LHCN-M2 (cell line): ENCODE results near the gene MYO1D. TPM values are rescaled to one million over a fixed set of nuclear protein-coding genes. Genes with fewer than 3 reads are reported as not detected.
"Not testable (repeated sequence)": the region's sequence is repeated elsewhere in the genome, so short reads cannot be mapped to it uniquely, and the experiment has no call there.

ENCODE experiments used
- DNase-seq: peaks from one replicate; pipeline ENCODE4 v3.0.0-alpha.2; 2012; ENCODE audit warnings: low read depth
- total RNA-seq: library from RNA; depleted of rRNA; stranded (reverse); fragments of >200 nt; gene quantifications from 2 replicates; pipeline ENCODE4 v1.2.3, GENCODE V29; 2014

The MYO1D gene
- total RNA-seq, 1 experiment from 2014 or later = 35.1 TPM

DNA sequence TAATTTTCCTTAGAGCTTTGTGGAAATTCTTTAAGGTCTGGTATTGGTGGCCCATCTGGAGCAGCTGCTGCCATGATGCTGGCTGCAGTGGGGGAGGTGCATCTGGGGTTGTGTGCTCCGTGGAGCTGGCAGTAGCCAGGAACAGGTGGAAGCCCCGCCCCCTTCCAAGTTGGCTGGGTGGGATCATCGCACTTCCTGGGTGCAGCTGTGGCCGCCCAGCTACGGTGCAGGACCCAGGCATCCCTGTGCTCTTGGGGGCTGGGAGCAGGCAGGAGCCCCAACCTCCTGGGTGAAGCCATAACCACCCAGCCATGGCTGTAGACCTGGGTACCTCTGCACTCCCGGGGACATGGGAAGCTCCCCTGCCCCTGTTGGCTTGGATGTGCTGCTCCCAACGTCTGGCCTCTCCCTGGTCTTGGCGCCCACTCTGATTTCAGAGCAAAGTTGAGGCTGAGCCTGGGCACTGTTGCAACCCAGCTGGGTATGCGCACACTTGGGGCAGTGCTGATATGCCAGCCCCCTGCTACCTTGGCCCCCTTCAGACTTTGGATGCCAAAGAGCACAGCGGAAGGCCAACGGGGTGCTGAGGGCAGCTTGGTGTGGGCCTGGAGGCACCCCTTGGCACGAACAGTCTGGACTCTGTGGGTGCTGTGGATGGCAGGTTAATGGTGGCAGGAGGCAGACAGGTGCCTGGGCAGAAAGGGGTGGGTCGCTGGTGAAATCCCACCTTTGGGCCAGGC, 145.2 kb downstream of the MYO1D start:
- DNase-seq = no peak

DNA sequence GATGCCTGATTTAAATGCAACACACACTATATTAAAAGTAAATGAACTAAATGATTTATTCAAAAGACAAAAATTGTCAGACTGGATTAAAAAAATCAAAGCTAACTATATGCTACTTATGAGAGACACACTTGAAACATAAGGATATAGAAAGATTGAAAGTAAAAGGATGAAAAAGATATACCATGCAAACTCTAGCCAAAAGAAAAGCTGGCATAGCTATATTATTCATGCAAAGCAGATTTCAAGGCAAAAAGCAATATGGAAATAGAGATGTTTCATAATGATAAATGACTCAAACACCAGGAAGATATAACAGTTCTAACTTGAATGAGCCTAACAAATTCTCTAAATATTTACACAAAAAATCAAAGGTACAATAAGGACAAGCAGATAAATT, 149.2 kb downstream of the MYO1D start:
- no peak for DNase-seq

DNA sequence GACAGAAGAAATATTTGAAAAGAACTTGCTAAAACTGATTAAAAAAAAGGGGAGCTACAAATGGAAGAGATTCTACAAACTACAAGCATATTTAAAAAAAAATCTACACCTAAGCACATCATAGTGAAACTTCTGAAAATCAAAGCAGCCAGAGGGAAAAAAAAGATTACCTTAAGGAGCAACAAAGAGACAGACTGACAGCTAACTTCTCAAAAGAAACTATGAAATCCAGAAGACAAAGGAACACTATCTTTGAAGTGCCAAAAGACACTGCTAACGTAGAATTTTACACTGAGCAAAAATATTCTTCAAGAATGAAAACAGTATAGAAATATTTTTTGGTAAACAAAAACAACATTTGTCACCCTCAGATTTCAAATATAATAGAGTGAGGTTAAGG, 151.2 kb downstream of the MYO1D start:
- DNase-seq = no peak

DNA sequence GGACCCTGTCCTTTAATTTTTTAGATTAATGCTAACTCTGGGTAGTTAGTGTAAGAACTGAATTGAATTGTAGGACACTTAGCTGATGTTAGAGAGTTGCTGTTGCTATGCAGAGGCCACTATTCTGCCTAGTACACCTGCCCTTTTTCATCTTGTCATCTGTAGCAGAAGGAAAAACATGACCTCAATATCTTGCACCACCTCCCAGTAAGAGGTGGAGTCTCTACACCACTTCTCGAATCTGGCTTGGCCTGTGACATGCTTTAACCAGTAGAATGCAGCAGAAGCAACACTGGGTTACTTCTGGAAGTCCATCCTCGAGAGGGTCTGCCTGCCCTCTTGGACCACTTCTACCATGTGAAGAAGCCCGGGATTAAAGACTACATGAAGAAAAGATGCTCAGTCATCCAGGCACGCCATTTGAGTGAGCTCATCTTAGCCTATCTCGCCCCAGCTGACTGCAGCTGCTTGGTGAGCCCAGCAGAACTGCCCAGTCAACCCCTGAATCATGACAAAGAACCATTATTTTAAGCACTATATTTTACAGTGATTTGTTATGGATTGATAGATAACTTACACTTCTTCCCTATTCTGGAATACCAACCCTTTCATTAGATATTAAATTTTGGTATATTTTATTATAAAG, 153.5 kb downstream of the MYO1D start:
- DNase-seq = peak; percentile 65

DNA sequence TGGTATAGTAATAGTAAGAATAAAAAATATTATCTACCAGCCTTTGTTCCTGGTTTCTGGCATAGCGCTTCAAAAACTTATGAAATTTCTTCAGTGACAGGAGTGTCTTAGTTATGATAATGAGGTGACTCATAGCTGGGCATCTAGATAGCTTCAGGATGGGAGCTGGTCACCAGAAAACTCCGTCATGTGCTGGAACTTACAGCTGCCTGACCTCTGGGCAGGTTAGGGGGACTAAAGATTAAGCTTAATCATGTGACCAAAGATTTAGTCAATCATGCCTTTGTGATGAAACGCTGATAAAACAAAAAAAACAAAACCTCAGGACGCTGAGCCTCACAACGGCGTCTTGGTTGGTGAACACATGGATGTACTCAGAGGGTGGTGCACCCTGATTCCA, 154.2 kb downstream of the MYO1D start:
- DNase-seq = no peak

DNA sequence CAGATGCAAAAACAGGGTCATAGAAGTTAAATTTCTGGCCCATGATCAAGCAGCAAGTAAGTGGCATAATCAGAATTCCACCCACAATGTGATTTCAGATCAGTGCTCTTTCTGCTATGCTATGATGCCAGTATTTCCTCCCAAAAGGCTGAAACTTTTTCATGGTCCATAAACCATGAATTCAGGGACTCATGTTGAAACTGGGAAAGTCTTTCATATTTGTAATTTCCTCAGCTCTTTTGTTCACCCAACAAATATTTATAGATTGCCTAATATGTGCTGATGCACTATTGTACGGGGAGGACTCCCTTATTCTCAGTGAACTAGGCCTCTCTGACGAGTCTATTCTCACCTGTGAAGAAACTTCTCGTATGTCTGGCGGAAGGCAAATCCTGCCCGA, 156.3 kb downstream of the MYO1D start:
- no peak for DNase-seq

DNA sequence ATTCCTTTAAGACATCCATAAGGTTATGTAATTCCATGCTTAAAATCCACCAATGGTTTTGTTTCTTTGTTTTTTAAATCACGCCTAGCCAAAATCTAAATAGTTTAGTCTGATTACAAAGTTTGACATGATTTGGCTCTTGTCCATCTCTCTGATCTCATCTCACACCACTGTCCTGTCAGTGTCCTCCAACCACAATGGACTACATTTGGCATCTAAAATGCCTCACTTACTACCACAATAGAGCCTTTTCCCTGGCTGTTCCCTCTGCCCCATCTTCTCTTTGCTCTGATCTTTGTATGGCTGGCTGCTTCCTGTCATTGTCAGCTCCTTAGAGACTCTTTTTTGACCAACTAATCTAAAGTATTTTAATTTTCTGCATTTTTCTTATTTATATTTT, 157.2 kb downstream of the MYO1D start:
- DNase-seq = no peak

DNA sequence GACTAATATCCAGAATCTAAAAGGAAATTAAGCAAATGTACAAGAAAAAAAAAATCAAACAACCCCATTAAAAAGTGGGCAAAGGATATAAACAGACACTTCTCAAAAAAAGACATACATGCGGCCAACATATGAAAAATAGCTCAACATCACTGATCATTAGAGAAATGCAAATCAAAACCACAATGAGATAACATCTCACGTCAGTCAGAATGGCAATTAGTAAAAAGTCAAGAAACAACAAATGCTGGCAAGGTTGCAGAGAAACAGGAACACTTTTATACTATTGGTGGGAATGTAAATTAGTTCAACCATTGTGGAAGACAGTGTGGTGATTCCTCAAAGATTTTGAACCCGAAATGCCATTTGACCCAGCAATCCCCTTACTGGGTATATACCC, 162.0 kb downstream of the MYO1D start:
- DNase-seq = not testable (repeated sequence)

DNA sequence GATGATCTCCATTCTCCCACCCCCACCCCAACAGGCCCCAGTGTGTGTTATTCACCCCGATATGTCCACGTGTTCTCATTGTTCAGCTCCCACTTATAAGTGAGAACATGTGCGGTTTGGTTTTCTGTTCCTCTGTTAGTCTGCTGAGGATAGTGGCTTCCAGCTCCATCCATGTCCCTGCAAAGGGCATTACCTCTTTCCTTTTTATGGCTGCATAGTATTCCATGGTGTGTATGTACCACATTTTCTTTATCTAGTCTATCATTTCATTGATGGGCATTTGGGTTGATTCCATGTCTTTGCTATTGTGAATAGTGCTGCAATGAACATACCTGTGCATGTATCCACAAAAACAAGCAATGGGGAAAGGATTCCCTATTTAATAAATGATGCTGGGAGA, 162.7 kb downstream of the MYO1D start:
- not testable (repeated sequence) for DNase-seq

DNA sequence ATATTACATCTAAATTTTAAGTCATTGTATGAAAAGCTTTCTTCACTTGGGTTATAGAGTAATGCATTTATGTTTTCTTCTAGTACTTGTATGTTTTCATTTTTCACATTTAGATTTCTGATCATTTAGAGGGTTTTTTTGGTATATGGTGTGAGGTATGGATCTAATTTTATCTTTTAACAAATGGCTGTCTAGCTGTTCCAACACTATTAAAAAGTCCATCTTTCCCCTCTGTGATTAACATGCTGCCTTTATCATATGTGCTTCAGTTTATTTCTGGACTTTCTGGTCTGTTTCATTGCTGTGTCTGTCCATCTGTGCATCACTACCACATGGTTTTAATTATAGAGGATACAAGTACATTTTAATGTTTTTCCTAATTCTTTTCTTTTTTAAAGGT, 163.8 kb downstream of the MYO1D start:
- no peak for DNase-seq

DNA sequence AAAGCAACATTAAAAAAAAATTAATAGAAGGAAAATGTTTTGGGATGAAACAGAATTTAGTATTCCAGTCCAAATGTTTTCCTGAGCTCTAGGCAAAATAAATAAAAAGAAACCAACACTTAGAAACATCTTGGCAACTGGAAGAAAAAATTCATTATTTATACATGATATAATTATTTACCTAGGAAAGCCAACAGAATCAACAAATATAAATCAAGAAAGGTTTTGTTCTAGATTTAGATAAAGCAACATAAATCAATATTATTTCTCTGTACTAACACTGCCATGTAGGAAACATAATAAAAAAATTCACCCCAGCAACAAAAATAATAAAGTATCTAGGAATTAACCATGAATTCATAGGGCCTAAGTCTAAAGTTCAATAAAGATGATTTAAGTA, 167.4 kb downstream of the MYO1D start:
- DNase-seq = no peak

DNA sequence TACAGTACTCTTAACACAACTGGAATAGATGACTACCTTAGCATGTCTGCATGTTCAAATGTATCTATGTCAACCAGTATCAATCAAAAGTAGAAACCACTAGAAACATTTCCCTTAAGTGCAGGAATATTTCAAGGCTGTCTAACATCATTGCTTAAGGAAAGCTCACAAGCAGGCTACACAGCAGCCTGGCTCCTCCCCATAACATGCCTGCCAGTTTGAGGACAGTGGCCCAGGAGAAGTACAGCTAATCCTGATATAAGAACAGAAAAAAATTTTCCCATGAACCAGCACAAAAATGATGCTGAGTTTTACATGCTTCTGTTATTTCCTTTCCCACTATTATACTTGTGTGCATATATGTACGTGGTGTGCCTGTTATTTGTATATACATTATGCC, 175.1 kb downstream of the MYO1D start:
- peak; percentile 26 for DNase-seq

DNA sequence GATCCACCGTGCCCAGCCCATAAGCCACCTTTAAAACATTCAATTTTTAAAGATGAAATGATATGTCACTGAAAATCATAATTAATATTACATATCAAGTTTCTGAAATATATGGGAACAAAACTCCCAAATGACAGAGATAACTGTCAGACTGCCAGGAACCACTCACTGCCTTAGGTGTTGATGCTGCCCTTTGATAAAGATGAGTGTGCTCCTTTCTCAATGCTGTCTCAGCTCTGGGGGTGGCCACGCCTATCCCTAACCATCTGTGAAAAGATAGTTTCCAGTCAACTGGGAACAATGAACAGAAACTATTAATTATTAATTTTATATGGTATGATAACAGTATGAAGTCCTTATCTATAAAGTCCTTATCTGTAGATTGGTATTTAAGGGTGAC, 177.7 kb downstream of the MYO1D start:
- DNase-seq = no peak

DNA sequence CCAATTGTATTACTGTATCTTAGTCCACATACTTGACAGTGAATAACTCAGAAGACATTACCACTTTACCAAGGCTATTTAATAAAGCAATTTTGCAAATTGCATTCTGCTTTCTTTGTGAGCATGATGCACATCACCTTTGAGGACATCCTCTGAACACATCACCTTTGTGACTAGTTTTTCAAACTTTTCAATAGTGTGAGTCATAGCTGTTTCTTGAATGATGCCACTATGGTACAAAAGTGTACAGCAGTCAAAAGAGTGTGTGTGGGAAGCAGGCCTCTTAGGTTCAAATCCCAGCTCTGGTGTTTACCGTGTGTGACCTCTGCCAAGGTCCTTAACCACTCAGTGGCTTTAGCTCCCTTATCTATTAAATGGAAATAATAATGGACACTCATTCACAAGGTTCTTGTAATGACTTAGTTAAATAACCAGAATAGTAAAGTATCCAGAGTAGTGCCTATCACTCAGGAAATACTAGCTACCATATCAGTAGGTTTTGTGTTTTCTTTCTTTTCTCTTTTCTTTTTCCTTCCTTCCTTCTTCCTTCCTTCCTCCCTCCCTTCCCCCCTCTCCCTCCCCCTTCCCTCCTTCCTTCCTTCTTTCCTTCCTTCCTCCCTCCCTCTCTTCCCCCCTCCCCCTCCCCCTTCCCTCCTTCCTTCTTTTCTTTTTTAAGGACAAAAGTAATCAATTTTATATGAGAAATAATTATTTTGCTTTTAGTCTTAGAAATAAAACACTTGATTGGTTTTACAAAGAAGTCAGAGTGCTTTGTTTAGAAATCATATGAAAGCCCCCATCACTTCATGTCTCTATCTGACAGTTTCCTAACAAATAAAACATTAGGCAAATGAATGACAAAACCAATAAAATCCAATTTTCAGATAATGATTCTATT, 178.9 kb downstream of the MYO1D start:
- DNase-seq = no peak

DNA sequence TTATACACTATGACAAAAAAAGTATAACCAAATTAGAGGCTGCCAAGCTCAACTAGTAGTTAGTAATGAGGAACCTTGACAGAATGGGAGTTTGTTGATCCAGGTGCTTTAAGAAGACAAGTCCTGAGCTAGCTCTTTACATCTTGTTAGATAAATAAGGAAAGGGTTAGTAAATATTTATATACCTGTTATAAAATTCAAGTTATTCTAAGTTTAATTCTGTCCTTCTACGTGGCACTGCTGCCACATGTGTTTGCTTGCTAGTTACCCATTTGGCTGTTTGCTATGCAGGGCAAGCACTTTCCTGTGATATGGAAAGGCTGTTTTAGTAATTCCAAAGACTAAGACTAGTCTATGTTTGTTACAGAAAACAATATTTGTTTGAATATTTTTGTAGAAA, 180.5 kb downstream of the MYO1D start:
- DNase-seq = no peak

DNA sequence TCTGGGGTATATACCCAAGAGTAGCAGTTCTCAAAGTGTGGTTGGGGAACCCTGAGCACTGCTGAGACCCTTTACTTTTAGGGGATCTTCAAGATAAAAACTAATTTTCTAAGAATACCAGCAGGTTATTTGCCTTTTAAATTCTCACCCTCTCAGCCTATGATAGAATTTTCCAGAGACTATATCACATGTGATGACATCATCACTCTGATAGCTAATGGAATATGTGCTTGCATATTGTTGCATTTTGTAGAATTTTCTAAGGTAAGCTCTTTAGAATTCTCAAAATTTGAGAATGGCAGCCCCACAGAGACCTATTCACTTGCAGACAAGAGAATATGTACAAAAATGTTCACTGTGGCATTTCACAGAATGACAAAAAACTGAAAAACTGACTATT, 181.1 kb downstream of the MYO1D start:
- no peak for DNase-seq

DNA sequence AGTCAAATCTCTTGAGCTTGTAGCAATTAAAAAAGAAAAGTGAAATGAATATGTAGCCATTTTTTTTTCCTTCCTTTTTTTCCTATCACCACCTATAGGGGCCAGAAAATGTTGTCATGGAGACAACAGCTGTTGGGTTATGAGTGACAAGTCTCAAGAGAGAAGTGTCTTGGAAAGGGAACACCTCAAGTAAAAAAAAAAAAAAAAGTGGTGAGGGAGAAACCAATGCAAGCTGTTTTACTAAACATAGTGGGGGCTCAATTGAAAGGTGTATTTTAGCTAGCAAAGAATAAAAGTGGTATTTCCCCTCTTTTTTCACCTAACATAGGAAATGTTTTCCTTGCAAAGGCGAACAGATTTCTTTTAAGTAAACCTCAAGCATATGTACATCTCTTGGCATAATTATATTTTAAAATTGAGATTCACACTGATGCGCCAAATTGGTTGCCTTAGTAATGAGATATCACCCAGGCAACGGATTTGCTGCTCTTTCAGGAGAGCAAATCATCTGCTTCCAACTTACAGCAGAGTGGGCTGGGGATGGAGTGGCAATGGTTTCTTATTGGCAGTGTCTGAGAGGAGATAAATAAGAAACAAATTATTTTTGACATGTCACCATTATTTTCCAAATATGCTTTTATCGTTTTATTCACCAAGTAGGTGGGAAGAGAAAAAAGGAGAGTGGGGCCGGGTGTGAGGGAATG, 183.6 kb downstream of the MYO1D start:
- DNase-seq = peak; percentile 40

DNA sequence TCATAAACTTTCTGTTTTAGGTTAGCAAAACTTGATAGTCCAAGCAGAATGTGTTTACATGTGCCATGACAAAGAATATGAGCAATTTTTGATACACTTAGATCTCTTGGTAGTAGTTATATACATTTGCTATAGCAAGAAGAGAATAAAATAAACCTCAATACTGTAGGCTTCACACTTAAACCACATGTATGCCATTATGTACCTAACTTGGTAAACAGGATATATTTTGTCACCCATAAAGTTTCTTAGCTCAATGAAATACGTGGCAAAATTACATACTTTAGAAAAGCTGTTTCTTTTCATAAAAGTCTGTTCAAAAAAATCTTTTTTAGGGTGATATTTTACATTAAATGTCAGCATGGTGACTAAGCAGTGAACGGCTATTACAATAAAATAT, 184.7 kb downstream of the MYO1D start:
- DNase-seq = no peak

DNA sequence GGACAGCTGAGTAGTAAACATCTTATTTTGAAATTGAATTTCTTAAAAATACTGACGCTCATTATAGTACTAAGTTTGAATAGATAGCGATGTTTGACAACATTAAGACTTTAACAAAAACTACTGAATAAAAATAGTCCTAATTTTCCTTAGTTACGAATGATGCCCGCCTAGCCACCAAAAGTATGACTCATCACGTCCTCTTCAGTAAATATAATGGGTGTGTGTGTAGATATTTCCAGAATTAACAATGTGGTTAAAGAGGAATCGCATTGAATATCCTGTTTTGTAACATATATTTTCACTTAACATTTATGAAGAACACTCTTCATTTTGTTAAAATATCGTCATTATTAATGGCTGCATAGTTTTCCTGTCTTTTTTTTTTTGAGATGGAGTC, 187.6 kb downstream of the MYO1D start:
- DNase-seq = no peak

DNA sequence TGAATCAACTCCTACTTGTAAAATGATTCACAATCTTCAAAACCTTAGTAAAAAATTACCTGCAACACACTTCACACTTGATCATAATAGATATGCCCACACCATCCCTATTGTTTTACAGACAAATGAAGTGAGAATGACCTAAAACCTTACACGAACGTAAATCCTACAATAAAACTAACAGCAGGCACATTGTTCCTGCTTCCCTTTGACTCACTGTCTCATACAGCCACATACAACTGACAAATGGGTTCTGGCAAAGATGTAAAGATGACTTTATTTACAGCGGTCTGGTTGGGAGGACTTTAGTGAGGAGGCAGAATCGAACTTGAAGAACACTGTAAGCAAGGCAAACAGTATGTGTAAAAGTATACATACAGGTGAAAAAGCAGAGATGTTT, 188.7 kb downstream of the MYO1D start:
- no peak for DNase-seq

DNA sequence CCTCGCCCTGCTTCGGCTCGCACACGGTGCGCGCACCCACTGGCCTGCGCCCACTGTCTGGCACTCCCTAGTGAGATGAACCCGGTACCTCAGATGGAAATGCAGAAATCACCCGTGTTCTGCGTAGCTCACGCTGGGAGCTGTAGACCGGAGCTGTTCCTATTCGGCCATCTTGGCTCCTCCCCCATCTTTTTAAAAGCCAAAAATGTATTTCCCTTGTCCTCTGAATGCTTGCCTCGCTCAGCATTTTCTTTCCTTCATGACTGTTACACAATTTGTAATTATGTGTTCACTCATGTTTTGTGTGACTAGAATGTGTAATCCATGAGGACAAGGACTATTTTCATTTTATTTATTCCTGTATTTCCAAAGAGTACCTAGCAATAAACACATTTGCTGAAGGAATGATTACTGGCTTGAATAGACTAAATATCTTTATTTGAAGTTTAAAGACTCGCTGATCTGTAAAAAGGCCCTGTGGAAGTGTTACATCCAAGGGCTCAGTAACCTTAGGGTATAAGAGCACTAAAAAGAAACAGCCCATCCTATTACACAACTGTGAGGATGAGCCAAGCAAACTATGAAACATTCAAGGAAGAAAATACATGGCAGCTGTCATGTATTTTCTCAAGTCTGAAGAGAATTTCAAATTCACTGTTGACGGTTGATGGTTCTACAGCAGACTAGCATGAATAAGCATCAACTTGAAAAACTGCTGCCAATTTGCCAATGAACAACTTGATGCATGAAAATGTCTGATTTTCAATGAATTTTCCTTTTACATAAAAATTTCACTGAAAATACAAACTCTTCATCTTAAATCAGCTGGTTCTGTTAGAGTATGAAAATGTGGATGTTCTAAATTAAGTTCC, 192.6 kb downstream of the MYO1D start:
- no peak for DNase-seq
